NCI-H2171 treated with DMSO at 0.1 percent for 48 hours (cell line): ENCODE measurements around the gene SPEM2.

Experiments used
- DNase-seq: peaks from one replicate; lab custom pipeline; 2025; lab: John Stamatoyannopoulos, UW

The SPEM2 gene

DNA sequence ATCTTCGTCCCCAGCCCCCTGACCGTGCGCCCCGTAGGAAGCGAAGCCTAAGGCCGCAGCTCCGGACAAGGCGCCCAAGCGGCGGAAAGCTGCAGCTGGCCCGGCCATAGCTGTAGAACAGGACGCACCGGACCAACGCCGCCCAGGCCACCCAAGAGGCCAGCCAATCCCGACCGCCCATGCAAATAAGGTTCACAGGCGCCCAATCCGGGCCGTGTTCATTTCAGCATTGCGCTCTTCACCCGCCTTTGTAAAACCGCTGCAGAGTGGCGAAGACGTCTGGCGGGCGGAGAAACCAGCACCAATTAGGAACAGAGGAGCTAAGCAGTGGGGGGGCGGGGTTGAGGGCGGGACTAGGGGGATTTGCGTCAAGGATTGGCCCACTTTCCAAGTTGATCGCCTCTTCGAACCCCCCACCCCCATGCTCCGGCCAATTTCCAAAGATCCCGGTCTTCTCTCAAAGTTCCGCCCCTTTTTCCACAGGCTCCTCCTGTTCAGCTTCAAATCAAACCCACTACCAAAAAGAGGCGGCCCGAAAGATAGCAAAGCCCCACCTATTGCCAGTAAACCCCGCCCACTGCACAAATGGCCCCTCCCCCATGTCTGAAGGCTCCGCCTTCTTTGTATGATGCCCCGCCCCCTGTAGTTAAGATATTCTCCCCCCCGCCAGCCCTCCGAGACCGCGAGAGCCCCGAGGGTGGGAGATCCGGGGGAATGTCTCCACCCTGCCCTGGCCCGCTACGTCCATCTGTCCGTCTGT, 21.3 kb upstream of the SPEM2 start, which contains the start of gene TMEM256:
Gene TMEM256 (minus strand): TSS at position 121 of the 760 bp plus-strand sequence. CDS start 13 bp downstream, at position 108.
- DNase-seq: peak; percentile 99

DNA sequence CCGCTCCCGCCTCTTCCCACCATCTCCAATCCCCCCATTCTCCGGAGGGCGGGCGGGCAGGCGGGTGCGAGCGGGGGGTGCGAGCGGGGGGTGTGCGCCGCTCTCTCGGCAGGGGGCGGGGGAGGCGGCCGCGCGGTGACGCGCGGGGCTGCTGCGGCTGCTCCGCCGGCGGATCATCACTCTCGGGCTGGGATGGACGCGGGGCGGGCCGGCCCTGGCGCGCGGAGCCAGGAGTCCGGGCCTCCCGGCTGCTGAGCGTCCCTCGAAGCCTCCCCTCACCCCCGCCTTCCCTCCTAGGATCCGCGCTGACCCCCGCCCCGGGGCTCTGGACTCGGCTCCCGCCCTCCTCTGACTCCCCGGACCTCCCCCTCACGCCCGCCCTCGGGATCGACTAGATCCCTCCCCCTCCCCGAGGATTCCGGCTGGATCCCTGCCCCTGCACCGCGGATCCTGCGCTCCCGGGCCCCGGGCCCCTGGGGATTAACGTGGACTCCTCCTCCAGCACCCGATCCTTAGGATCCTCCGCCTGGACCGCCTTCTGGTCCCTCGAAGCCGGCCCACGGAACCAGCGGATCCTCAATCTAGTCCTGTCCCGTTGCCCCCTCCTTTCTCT, 20.6 kb upstream of the SPEM2 start:
- DNase-seq: peak; percentile 10

DNA sequence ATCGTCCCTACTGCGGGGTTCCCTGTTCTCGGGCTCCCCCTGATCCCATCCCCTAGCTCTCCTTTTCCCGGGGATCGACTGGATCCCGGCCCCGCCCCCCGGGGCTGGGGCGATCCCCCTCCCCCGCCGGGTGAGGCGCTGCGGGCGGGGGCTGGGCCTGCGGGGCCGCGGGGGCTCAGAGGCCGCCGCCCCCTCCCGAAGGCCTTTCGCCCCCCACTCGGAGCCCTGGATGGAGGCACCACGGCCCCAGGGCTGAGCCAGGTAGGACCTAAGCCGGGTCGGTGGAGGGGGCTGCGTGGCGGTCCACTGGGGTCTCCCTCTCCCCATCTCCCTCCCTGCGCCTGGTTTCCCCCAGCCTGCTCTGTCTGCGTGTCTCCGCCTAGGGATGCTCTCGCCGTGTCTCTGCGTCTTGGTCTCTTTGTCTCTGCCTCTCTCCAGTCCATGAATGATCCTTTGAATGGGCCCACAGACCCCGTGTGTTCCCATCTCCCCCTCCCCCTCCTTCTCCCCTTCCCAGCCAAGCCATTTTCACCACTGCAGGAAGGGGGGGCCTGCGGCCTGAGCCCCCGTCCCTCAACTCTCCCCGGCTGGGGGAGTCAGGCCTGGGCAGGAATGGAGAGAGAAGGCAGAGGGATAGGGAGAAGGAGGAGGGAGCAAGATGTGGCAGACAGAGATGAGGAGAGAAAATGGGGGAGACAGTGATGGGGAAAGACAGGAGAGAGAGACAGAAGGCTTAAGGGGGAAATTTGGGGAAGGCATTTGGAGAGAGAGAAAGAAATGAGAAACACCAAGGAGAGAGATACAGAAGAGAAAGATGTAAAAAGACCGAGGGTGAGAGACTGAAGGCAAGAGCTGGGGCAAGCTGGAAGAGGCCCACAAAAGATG, 19.8 kb upstream of the SPEM2 start:
- DNase-seq: no peak

DNA sequence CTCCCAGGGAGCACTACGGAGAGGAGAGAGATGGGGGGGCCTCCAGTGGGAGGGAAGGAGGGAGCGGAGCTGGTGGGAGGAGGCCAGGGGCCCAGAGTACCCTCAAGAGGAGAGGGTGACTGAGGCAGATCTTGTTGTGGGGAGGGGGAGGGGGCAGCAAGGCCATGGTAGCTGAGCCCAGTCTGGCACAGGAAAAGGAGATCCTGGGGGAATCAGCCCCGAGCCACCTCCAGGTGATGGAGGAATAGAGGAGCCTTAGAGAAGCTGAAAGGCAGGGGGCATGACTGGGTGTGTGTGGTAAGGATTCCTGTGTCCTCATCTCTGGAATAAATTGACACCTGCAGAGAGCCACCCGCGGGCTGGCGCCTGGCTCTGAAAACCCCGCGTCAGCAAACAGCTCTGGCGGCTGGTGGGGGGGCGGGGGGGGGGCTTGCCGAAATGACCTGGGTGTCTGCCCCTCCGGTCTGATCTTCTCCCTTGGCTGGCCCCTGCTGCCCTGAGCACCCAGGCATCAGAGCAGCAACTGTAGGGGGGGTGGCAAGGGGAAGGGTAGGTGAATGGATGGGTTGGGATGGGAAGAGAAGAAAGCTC, 19.1 kb upstream of the SPEM2 start:
- DNase-seq: no peak

DNA sequence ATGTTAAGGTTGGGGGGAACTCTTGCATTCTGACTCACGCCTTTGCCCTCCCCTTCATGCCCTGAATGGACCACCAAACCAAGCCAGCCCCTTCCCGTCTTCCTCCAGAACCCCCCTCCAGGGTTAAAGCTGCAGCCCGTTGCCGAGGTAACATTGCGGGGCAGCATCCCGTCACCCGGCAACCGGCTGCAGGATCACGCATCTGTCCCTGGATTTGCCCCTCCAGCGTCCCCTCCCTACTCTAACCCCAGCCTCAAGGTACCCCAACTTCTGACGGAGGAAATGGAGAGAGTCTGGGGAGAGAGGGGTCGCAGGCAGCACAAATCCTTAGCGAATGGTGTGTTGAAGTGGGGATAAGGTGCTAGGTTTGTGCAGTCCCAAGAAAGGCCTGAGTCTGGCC, 18.3 kb upstream of the SPEM2 start:
- DNase-seq: no peak

DNA sequence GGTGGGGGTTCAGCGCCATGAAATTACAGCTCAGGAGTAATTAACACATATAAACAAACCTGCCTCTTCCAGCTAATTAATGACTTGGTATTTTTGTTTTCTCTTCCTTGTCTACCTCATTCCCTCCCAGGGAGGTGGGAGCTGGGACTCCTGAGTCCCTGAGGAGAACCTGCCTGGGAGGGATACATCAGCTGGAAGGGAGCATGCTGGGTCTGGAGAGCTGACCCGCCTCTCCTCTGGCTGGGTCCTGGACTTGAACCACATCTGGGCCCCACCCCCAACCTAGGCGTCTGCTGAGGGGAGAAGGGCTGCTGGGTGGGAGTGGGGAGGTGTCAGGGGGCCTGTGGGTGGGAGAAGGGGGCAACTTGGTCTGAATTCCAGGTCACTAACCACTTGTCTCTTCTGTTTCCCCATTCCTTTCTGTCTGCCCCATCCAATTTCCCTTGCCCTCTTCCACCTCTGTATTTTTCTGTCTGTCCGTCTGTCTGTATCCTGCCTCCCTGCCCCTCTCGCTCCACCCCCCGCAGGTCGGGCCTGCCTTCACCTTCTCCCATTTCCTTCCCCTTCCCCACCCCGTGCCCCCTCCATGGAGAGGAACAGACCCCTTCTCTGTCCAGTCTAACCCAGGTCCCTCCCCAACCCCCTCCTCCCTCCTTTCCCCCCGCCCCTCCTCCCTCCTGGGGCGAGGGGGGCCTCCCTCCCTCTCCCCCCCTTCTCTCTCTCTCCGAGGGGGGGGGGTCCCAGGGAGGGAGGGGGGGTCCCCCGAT, 17.7 kb upstream of the SPEM2 start, which contains the start of gene NLGN2:
Gene NLGN2 (plus strand): TSS at position 361 of the 767 bp plus-strand sequence. CDS start 411 bp downstream, outside the sequence.
- DNase-seq: no peak

DNA sequence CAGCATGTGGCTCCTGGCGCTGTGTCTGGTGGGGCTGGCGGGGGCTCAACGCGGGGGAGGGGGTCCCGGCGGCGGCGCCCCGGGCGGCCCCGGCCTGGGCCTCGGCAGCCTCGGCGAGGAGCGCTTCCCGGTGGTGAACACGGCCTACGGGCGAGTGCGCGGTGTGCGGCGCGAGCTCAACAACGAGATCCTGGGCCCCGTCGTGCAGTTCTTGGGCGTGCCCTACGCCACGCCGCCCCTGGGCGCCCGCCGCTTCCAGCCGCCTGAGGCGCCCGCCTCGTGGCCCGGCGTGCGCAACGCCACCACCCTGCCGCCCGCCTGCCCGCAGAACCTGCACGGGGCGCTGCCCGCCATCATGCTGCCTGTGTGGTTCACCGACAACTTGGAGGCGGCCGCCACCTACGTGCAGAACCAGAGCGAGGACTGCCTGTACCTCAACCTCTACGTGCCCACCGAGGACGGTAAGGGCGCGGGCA, 17.1 kb upstream of the SPEM2 start:
- DNase-seq: no peak

DNA sequence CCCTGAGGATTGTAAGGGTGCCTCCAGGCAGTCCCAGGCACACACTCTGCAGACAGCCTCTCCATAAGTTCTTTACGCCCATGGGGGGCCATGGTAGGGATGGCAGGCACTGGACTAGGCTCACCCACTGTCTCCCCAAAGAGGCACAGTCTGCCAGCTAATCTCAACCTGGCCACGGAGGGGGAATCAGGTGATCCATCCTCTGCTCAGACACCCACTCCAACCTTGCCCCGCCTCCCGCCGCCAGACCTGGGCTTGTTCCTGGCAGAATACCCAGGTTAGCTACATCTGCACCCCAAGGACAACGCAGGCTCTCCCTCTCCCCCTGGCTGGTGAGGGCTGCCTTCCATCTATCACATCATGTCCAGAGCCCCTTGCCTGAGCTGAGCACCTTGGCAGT, 16.6 kb upstream of the SPEM2 start:
- DNase-seq: no peak

DNA sequence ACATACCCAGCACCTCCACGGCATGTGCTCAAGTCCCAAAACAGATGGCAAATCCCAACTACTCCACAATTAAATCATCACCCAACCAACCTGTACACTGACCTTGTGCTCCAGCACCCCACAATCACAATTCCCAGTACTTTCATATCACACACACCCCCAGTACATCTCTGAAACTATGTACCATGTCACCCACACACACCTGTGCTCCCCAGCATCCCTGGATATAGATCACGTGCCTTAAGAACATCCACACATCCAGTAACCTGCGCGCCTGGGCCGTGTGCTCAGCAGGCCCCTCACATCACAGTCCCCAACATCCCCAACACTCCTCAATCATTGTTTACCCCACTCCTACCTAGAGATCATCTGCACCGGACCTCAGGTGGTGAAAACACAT, 15.7 kb upstream of the SPEM2 start:
- DNase-seq: no peak

DNA sequence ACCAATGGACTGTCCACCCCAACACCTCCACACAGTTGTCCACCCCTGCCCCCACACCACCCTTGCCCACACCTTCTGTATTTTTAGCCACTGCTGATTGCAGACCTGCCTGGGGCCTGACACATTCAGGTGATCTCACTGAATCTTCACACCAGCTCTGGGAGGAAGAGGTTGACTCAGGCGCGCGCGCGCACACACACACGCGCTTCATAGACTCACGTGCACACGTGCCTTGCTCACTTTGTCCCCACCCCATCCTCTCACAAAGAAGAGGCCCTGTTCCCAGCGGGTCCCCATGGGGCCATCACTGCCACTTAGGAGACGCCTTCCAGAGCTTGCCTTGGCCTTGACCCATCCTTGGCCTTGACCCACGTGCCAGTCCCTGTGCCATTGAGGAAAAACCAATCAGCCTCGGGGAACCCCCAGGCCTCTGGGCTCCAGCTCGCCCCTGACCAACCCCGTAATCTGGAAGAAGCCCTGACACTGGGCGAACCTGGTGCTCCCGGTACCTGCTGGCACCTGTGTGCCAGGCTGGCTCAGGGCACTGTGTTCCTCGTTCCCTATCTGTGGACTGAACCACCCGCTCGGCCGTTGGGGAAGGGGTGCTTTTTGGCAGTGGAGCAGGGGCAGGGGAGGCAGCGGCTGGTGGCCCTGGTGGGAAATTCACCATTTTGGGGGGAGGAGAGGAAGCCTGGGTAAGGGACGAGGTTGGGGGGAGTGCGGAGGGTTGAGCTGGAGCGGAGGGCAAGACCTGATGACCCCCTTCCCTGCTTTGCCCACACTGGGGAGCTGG, 14.6 kb upstream of the SPEM2 start:
- DNase-seq: no peak

DNA sequence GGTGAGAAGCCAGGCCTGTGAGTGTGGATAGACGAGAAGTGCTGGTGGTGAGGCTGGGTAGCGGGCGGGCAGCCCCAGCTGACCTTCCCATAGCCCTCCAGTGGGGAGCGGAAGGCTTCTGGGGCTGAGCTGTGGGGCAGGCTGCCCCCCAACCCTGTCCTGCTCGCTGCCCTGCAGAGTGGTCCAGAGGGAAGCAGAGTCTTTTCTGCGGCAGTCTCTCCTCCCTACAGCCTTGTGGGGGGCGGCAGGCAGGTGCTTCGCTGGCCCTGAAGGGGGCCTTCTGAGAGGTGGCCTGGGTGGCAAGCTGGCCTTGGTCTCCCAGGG, 14.0 kb upstream of the SPEM2 start:
- no peak for DNase-seq

DNA sequence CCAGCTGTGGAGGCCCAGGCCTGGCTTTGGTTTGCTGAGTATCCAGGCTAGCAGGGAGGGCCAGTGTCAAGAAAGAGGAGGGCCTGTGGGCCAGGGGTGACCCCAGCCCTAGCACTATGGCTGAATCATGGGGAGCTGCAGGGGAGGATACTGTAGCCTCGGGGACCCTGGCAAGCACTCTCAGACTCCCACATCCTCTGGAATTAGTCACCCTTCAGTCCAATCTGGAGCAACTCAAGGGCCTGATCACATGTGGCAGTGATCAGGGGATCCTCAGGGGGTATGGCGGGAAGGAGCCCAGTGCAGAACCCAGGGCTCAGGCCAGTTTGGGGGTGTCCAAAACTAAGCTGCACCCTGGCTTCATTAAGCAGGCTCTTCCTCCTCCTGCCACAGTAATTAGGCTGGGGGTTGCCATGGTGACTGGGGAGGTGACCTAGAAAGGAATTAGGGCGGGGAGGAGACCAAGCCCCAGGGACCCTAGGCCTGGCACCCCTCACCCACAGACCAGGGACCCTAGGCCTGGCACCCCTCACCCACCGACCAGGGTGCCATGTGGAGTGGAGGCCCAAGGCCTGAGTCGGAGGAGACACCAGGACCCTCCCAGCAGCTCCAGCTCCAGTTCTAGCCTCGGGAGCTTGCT, 11.9 kb upstream of the SPEM2 start:
- no peak for DNase-seq

DNA sequence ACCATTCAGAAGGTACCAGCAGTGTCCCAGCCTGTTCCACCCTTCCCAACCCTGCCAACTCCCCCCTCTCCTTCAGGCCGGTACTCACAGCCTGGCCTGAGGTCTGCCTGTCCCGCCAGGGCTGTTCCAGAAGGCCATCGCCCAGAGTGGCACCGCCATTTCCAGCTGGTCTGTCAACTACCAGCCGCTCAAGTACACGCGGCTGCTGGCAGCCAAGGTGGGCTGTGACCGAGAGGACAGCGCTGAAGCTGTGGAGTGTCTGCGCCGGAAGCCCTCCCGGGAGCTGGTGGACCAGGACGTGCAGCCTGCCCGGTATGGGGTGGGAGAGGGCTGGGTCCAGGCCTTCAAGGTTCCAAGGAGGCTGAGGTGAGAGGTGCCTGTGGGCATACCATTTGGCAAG, 10.6 kb upstream of the SPEM2 start:
- DNase-seq: no peak

DNA sequence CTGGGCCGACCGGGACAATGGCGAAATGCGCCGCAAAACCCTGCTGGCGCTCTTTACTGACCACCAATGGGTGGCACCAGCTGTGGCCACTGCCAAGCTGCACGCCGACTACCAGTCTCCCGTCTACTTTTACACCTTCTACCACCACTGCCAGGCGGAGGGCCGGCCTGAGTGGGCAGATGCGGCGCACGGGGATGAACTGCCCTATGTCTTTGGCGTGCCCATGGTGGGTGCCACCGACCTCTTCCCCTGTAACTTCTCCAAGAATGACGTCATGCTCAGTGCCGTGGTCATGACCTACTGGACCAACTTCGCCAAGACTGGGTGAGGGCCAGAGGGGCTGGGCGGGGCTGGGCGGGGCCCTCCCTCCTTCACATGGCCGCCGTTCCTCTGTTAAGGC, 9.6 kb upstream of the SPEM2 start:
- no peak for DNase-seq

DNA sequence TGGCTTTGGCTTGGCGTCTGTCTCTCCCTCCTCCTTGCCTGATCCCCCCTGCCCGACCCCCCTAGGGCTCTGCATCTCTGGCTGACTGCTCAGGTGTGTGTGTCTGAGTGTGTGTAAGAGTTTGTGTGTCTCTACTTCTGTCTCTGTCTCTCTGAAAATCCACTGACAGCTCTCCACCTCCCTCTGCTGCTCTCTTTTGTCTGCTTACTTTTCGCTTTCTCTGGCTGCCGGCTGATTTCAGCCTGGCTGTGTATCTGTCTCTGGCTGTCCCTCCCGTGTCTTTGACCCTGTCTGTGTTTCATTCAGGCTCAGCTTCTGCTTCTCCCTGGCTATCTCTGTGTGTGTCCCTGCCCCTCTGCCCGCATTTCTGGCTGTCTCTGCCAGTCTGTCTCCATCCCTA, 9.1 kb upstream of the SPEM2 start:
- DNase-seq: no peak

DNA sequence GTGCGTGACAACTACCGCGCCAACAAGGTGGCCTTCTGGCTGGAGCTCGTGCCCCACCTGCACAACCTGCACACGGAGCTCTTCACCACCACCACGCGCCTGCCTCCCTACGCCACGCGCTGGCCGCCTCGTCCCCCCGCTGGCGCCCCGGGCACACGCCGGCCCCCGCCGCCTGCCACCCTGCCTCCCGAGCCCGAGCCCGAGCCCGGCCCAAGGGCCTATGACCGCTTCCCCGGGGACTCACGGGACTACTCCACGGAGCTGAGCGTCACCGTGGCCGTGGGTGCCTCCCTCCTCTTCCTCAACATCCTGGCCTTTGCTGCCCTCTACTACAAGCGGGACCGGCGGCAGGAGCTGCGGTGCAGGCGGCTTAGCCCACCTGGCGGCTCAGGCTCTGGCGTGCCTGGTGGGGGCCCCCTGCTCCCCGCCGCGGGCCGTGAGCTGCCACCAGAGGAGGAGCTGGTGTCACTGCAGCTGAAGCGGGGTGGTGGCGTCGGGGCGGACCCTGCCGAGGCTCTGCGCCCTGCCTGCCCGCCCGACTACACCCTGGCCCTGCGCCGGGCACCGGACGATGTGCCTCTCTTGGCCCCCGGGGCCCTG, 8.3 kb upstream of the SPEM2 start:
- DNase-seq: no peak

DNA sequence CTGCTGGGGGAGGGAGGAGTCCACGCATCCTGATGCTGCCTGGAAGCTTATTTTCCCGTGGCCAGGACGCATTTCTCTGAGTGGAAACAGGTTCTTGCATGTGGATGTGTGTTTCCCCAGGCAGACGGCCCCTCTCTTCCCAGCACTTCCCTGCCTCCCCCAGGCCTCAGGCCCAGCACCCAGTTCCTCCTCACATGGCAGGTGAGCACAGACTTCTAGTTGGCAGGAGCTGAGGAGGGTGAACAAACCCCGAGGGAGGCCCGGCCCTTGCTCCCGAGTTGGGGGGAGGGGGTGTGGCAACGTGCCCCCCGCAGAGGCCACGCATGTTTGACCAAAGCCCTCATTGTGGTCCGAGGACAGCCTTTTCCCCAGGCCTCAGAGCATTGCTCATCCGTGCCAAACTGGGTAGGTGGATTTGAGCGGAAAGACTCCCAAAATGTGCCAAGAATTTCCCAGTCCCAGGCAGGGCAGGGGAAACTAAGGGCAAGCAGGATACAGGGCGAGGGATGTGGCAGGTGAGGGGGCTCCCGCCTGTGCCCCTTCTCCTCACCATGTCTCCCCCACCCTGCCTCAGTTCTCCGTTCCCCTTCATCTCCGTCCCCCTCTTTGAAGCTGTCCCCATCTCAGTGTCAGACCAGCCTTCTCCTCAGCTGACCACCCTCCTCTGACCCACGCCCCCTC, 6.8 kb upstream of the SPEM2 start:
- no peak for DNase-seq

DNA sequence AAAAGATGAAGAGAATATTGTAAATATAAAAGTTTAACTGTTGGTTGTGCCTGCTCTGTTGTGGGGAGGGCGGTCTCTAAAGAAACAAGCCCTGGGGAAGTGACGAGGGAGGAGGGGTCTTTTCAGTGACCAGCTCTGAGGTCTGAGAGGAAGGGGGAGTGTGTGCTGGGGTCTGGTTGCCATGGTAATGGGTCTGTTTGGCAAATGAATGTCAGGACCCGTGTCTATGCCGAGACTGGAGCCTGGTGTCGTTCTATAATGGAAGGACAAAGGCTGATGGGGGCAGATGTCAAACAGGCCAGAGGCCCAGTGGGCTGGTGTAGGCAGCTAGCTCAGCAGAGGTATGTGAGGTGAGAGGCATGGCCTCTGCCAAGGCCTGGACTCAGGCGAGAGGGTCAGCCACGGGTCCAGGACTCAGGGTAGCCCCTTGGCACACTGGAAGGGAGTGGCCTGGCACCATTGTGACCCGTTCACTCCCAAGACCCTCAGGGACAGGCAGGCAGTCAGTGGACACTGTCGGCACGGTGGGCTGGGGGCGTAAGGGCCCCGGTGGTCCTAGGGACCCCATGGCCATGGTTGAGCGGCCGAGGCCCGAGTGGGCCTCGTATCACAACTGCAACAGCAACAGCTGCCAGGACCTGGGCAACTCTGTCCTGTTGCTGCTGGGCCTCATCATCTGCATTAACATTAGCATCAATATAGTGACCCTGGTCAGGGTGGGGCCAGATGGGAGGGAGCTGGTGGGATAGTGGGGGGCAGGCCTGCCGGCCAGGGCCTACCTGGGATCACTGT, 5.4 kb upstream of the SPEM2 start, which contains the start of gene SPEM1:
Gene SPEM1 (plus strand): TSS at position 506 of the 792 bp plus-strand sequence. CDS start 61 bp downstream, at position 567.
- DNase-seq: no peak
